GM10266 (cell line): Measurements from ENCODE around the gene TCOF1.

Source experiments
- DNase-seq: peaks from one replicate; pipeline ENCODE4 v3.0.0; 2012; ENCODE audit errors: extremely low spot score
- TF ChIP-seq, protein P1 (sequence below): IDR thresholded peaks from 2 replicates; pipeline ENCODE4 v1.5.1; 2012; ENCODE audit warnings: mild to moderate bottlenecking, low read depth; ENCODE audit not compliant: control insufficient read depth, insufficient read depth; ENCODE audit errors: missing control alignments

Gene TCOF1

GRCh38 chr5:150342583-150342982, 14.9 kb upstream of the TCOF1 start:
- TF ChIP-seq, protein P1, sequence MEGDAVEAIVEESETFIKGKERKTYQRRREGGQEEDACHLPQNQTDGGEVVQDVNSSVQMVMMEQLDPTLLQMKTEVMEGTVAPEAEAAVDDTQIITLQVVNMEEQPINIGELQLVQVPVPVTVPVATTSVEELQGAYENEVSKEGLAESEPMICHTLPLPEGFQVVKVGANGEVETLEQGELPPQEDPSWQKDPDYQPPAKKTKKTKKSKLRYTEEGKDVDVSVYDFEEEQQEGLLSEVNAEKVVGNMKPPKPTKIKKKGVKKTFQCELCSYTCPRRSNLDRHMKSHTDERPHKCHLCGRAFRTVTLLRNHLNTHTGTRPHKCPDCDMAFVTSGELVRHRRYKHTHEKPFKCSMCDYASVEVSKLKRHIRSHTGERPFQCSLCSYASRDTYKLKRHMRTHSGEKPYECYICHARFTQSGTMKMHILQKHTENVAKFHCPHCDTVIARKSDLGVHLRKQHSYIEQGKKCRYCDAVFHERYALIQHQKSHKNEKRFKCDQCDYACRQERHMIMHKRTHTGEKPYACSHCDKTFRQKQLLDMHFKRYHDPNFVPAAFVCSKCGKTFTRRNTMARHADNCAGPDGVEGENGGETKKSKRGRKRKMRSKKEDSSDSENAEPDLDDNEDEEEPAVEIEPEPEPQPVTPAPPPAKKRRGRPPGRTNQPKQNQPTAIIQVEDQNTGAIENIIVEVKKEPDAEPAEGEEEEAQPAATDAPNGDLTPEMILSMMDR = no peak
- DNase-seq = no peak

GRCh38 chr5:150343994-150344631, 13.4 kb upstream of the TCOF1 start:
- no peak for DNase-seq
- TF ChIP-seq, protein P1 = no peak

DNA sequence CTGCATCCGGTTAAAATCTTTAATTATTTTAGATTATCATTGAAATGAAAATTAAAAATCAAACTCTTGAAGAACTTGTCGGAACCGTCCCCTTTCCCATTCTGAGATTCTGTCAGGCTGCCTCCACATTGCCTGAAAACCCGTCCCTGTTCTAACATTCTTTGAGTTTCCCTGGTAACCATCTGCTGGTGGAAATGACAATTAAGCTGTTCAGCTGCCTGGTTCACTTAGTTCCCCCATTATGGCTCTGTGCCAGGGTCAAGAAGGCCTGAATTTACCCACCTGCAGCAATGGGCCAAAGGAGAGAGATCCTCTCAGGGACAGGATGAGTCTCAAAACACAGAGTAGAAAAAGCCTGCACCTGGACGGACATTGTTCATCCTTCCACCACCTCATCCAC, 11.8 kb upstream of the TCOF1 start:
- DNase-seq = no peak
- TF ChIP-seq, protein P1 = no peak

- TF ChIP-seq, protein P1 = no peak
These were observed 10.9 kb upstream of the TCOF1 start for GRCh38 chr5:150346592-150346991.

DNA sequence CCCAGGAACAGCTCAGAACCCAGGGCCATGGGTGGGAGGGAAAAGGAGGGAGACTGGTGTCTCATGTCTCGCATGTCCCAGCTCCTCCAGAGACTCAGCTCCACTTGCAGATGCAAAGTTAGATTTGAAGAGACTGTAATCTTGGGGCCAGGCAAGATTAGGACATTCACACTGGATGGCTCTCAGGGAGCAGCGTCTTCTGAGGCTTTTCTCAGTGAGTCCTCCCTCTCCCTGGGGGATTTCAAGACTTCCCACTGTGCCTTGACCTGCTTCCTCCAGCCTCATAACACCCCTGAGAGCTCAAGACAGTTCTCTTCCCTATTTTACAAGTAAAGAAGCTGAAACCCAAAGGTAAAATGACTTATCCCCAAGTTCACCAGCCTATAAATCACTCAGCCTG, 10.5 kb upstream of the TCOF1 start:
- no peak for DNase-seq
- TF ChIP-seq, protein P1 = no peak

More at GRCh38 chr5:150346592-150346991, 10.9 kb upstream of the TCOF1 start:
- no peak for DNase-seq

GRCh38 chr5:150347451-150347850, 10.0 kb upstream of the TCOF1 start:
- TF ChIP-seq, protein P1 = no peak
- no peak for DNase-seq

GRCh38 chr5:150349681-150350275, 7.7 kb upstream of the TCOF1 start:
- no peak for DNase-seq
- TF ChIP-seq, protein P1 = no peak
